ENCODE results near the gene UBAC2. TPM values are rescaled to one million over a fixed set of nuclear protein-coding genes. Genes with fewer than 3 reads are reported as not detected.
A peak's percentile ranks its signal among the peaks of the same experiment; 100 is the strongest.

Gene UBAC2
- total and polyA plus RNA-seq, 10 donors: 49.3 to 82.1 (median 66.2) TPM

DNA sequence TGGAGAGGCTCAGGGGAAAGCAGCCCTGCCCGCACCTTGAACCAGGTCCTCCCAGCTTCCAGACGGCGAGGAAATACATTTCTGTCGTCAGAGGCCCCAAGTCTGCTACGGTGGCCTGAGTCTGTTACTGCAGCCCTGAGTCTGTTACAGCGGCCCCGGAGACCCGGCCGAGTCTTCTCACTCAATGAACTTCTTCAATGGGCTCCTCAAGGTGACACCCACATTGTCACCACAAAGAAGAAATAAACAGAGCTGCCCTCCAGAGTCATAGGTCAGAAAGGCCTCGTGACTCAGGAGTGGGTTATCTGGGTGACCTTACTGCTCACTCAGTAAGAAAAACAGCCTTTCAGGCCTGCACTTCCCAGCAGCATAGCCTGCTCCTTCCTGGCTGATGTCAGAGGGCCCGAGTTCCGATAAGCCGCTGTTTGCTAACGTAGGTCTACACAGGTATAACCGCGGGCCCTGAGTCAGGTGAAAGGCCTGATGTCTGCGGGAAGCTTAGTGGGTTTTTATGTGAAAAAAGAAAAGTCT, 233.7 kb downstream of the UBAC2 start:
- Histone ChIP-seq H3K4me1 (peaks cover 34 to 77% (median 54%) of the 10 kb centered on the region in 6 donors), H3K9me3 (no peaks in the 10 kb centered on the region), H3K36me3 (no peaks in the 10 kb centered on the region), H3K27ac (peak overlapping the region; percentile 52 to 89 (median 84)), H3K4me3 (peak overlapping the region in 1 of 8 donors; percentile 55), H3K27me3 (replicated peaks in 1 of 7) (peaks cover 0 to 6% (median 0%) of the 10 kb centered on the region in 7 donors)
- WGBS, 5 donors: 66 to 74% (median 71%) methylated on average over 17 of the region's 17 CpGs
- TF ChIP-seq POLR2A (IDR thresholded peaks at IDR 0.05) (no peak), CTCF (IDR thresholded peaks at IDR 0.05 in 8 of 11, conservative IDR thresholded peaks at IDR 0.05 in 3 of 11) (peak in 7 of 11 experiments; percentile 9 to 34 (median 20)), POLR2AphosphoS5 (IDR thresholded peaks at IDR 0.05) (peak in 2 of 3 donors; percentile 13 to 59)
- no peak for DNase-seq
- intact Hi-C loops (cut with DNase I; ENCODE audit: low total_unique reads): no loop called here

DNA sequence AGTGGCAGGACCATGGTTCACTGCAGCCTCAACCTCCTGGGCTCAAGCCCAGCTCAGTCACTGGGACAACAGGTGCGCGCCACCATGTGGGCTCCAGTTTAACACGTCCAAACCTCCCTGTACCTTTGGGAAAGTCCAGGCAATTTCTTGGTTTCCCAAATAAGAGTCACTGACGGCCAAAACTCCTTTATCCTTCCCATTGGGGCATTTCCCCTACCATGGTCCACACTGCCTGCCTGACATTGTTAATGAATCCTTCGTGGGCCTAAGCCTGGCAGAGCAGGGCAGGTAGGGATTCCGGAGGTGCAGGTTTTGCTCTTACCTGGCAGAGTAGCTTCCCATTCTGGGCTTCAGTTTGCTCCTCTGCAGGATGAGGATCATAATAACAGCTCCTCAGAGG, 234.5 kb downstream of the UBAC2 start:
- H3K4me1 ChIP-seq: peaks cover 34 to 77% (median 54%) of the 10 kb centered on the region in 6 donors
- no peaks in the 10 kb centered on the region for H3K9me3 ChIP-seq
- peak overlapping the region in 7 of 8 donors; percentile 72 to 89 (median 84) for H3K27ac ChIP-seq
- no peak overlapping the region for H3K4me3 ChIP-seq
- TF ChIP-seq POLR2AphosphoS5 (IDR thresholded peaks at IDR 0.05): no peak
- TF ChIP-seq POLR2A (IDR thresholded peaks at IDR 0.05): no peak
- no peak for TF ChIP-seq CTCF (IDR thresholded peaks at IDR 0.05 in 8 of 11, conservative IDR thresholded peaks at IDR 0.05 in 3 of 11)
- no peak for DNase-seq
- 79 to 93% (median 90%) methylated on average over 6 of the region's 6 CpGs for WGBS, 5 donors
- peaks cover 0 to 8% (median 0%) of the 10 kb centered on the region in 7 donors for H3K27me3 ChIP-seq (replicated peaks in 1 of 7)
- H3K36me3 ChIP-seq: no peaks in the 10 kb centered on the region
- intact Hi-C loops (cut with DNase I; ENCODE audit: low total_unique reads): loop anchor here (5.0 kb wide), 2 partner anchors 48 to 163 kb away; no protein-coding TSS in a partner anchor

- H3K36me3 ChIP-seq: no peaks in the 10 kb centered on the region
- no peaks in the 10 kb centered on the region for H3K9me3 ChIP-seq
- intact Hi-C loops (cut with DNase I; ENCODE audit: low total_unique reads): loop anchor here (2.0 to 5.0 kb wide), 3 partner anchors 49 to 259 kb away; no protein-coding TSS in a partner anchor
- no peak overlapping the region for H3K4me3 ChIP-seq
- H3K4me1 ChIP-seq: peaks cover 34 to 75% (median 54%) of the 10 kb centered on the region in 6 donors
- TF ChIP-seq POLR2AphosphoS5 (IDR thresholded peaks at IDR 0.05) (no peak), POLR2A (IDR thresholded peaks at IDR 0.05) (no peak), CTCF (IDR thresholded peaks at IDR 0.05 in 8 of 11, conservative IDR thresholded peaks at IDR 0.05 in 3 of 11) (no peak)
- H3K27ac ChIP-seq: peak overlapping the region in 5 of 8 donors; percentile 4 to 87 (median 82)
- WGBS, 5 donors: 60 to 64% (median 62%) methylated on average over 3 of the region's 3 CpGs
- H3K27me3 ChIP-seq (replicated peaks in 1 of 7): peaks cover 0 to 8% (median 0%) of the 10 kb centered on the region in 7 donors
- DNase-seq: no peak
Measured at GRCh38 chr13:99435998-99436397, 235.3 kb downstream of the UBAC2 start.

Small RNA genes within 50 kb of the gene (microRNA-seq; reads per million reads assigned to microRNA genes)
- gene MIR623: 0 reads per million in 3 donors

Small RNA genes within 50 kb of the gene (small RNA-seq; reads per million reads assigned to genes)
- gene MIR623 (0 reads per million in 4 donors), gene RN7SKP9 (0 to 0.62 (median 0.31) reads per million in 4 donors)

Other genes with a start within 250 kb of the UBAC2 start
- gene DOCK9, start 222.8 kb upstream of the UBAC2 start, total RNA-seq: 10 to 100 TPM; 46.5 to 53.3 (median 48.3) TPM
- gene DOCK9, start 222.8 kb upstream of the UBAC2 start, polyA plus RNA-seq: 10 to 100 TPM in 1 of 3 donors, 1 to 10 TPM in 2; 6.9 to 14.9 (median 9.9) TPM
- 10 to 100 TPM in 6 of 7 donors, 1 to 10 TPM in 1; 9.6 to 21.8 (median 15.3) TPM for gene GPR18, start 57.5 kb downstream of the UBAC2 start, total RNA-seq
- gene GPR18, start 57.5 kb downstream of the UBAC2 start, polyA plus RNA-seq: 10 to 100 TPM; 25.6 to 33.9 (median 29.4) TPM
- gene GPR183, start 106.5 kb downstream of the UBAC2 start, total RNA-seq: 10 to 100 TPM; 29.1 to 83.6 (median 53.4) TPM
- gene GPR183, start 106.5 kb downstream of the UBAC2 start, polyA plus RNA-seq: 10 to 100 TPM; 56.0 to 68.0 (median 60.6) TPM

Data from spleen (tissue), 11 donors.